Fibroblast of lung (primary cell): ENCODE results near the gene PIP4K2A.

Source experiments
- EZH2 ChIP-seq: IDR thresholded peaks from 2 replicates; pipeline ENCODE4 v1.5.1; 2012; ENCODE audit warnings: low read length, control low read depth, mild to moderate bottlenecking; ENCODE audit errors: missing control alignments
- TF ChIP-seq, protein P1 (sequence below), 2 donors: IDR thresholded peaks in 1 of 2; conservative IDR thresholded peaks in 1 of 2; 1 replicate in 1 of 2; 2 replicates in 1 of 2; pipeline ENCODE4 v1.5.1; 2011 to 2012; ENCODE audit warnings: low read length in 2 of 2, control low read depth in 1 of 2, inconsistent platforms in 1 of 2, low read depth in 1 of 2, mild to moderate bottlenecking in 1 of 2

- TF ChIP-seq, protein P1, sequence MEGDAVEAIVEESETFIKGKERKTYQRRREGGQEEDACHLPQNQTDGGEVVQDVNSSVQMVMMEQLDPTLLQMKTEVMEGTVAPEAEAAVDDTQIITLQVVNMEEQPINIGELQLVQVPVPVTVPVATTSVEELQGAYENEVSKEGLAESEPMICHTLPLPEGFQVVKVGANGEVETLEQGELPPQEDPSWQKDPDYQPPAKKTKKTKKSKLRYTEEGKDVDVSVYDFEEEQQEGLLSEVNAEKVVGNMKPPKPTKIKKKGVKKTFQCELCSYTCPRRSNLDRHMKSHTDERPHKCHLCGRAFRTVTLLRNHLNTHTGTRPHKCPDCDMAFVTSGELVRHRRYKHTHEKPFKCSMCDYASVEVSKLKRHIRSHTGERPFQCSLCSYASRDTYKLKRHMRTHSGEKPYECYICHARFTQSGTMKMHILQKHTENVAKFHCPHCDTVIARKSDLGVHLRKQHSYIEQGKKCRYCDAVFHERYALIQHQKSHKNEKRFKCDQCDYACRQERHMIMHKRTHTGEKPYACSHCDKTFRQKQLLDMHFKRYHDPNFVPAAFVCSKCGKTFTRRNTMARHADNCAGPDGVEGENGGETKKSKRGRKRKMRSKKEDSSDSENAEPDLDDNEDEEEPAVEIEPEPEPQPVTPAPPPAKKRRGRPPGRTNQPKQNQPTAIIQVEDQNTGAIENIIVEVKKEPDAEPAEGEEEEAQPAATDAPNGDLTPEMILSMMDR (conservative IDR thresholded peaks at IDR 0.05 in 1 of 2, IDR thresholded peaks at IDR 0.05 in 1 of 2; ENCODE audit: low read depth in 1 of 2, low read length in 2 of 2), result no peak
- no peak for TF ChIP-seq EZH2
Measured at GRCh38 chr10:22630234-22631174, 83.9 kb downstream of the PIP4K2A start.
